Activated T-helper 1 cell treated with anti-CD3 and anti-CD28 coated beads, Interleukin-12 subunit alpha, Interleukin-12 subunit beta, Interleukin-2, Interleukin-4 antibody, amounts not matched to agents 30 ng/mL and 10 ng/mL and 1 ng/mL, durations not matched to agents 14 hours and 24 hours and 36 hours (primary cell): ENCODE results near the gene CDK15. TPM values are rescaled to one million over a fixed set of nuclear protein-coding genes. Genes with fewer than 3 reads are reported as not detected.
"Not testable (repeated sequence)": the region's sequence is repeated elsewhere in the genome, so short reads cannot be mapped to it uniquely, and the experiment has no call there.

ENCODE experiments used
- DNase-seq: peaks from one replicate; pipeline ENCODE4 v3.0.0; 2021; ENCODE audit warnings: low spot score
- H3K27ac Mint-ChIP-seq: one replicate; pipeline ENCODE4 v1.8.0; 2021; ENCODE audit warnings: mild to moderate bottlenecking, mixed read lengths
- H3K27me3 Mint-ChIP-seq: one replicate; pipeline ENCODE4 v1.8.0; 2022; ENCODE audit warnings: mild to moderate bottlenecking, moderate library complexity, mixed read lengths; ENCODE audit not compliant: insufficient read depth
- H3K36me3 Mint-ChIP-seq: one replicate; pipeline ENCODE4 v1.8.0; 2021; ENCODE audit warnings: low read depth, mixed read lengths
- H3K4me1 Mint-ChIP-seq: one replicate; pipeline ENCODE4 v1.8.0; 2021; ENCODE audit warnings: low read depth, mixed read lengths
- H3K4me3 Mint-ChIP-seq: one replicate; pipeline ENCODE4 v1.8.0; 2021; ENCODE audit warnings: mild to moderate bottlenecking, moderate library complexity, mixed read lengths
- H3K9me3 Mint-ChIP-seq: one replicate; pipeline ENCODE4 v1.8.0; 2021; ENCODE audit warnings: mixed read lengths
- intact Hi-C: fragments of 100-400 bp; cut with micrococcal nuclease; formaldehyde crosslinking; loops from one replicate; pipeline ENCODE4 v1.15.1; 2024
- total RNA-seq: library from RNA; stranded (reverse); gene quantifications from 2 replicates; pipeline ENCODE4 v1.2.3, GENCODE V29; 2022

CDK15 gene
- total RNA-seq, 1 donor from 2014 or later, result not detected

DNA sequence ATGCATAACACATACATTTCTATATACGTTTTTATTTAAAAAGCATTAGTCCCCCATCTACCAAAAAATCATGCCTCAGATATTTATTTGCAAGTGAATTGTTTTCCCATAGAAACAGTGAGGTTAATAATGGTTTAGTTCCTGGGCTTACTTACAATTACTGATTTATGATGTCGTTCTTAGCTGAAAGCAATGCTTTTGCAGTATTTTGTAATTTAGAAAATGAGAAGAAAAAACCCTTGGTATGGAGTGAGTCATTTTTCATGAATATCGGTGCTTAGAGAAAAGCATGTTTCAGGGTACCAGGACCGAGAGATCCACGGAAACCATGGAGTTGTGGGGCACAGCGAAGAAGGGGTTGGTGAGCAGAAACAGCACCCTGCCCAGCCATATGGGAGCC lies 12.0 kb upstream of the CDK15 start:
- Mint-ChIP-seq H3K27ac (no peak overlapping the region), H3K4me3 (no peak overlapping the region), H3K9me3 (no peaks in the 10 kb centered on the region), H3K27me3 (peaks cover 7% of the 10 kb centered on the region), H3K36me3 (no peaks in the 10 kb centered on the region), H3K4me1 (no peaks in the 10 kb centered on the region)
- intact Hi-C loops, result no loop called here
- no peak for DNase-seq

DNA sequence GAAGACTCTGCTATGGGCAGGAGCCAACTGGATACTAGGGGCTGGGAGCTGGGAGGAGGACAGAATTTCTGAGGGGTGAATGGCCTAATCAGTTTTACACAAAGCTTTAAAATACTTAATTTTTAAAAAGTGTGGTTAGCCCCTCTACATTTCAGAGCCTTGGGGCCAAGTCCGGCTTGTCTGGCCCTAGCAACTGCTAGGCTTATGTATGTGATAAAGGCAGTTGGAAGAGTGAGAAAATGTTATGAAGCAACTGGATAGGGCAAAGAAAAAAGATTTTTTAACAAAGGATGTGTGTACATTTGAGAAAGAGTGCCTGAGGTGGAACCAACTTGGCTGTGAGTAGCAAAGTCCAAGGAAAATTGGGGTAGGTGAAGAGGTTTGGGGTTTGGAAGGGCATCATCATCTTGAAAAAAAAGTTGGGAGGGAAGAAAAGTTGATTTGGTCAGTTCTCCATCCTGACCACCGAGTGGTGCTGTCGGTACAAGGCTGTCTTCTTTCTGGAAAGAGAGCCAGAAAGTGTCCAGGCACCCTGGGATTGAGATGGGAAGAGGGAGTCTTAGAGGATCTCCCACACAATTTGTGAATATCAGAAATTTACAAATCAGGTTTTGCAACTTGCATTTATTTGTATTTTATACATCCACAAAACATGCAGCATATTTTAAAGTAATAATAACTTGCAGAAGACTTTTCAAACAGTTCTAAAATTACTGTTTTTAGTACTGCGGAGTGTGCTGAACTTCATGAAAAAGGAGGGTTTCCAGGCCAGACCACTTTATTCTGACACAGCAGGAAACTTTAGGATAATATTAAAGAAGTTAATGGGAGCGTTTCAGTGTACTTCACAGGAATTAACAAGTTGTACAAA lies 10.5 kb upstream of the CDK15 start:
- Mint-ChIP-seq H3K36me3 (no peaks in the 10 kb centered on the region), H3K27ac (no peak overlapping the region), H3K4me3 (no peak overlapping the region), H3K4me1 (no peaks in the 10 kb centered on the region), H3K9me3 (no peaks in the 10 kb centered on the region), H3K27me3 (peaks cover 8% of the 10 kb centered on the region)
- intact Hi-C loops, result loop anchor here (5.0 kb wide), 1 partner anchor 381 kb away; no protein-coding TSS in a partner anchor
- DNase-seq, result no peak

DNA sequence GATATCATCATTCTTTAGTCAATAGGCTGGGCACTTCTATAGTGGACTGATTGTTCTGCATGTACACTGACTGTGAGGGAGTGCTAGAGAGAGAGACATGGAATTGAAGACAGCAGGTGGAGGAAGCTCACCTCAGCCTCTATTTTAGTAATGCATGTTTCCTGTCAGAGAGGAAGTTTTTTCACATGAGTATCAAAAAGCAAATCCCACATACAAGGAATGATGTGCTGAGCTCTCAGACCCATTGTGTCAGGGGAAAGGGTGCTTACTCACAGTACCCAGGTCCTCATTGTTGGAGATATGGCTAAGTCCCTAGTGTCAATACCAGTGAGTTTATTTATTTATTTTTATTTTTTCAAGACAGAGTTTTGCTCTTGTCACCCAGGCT lies 9.9 kb upstream of the CDK15 start:
- no peaks in the 10 kb centered on the region for H3K36me3 Mint-ChIP-seq
- H3K27me3 Mint-ChIP-seq, result peaks cover 8% of the 10 kb centered on the region
- H3K27ac Mint-ChIP-seq, result no peak overlapping the region
- intact Hi-C loops, result loop anchor here (5.0 kb wide), 1 partner anchor 381 kb away; no protein-coding TSS in a partner anchor
- H3K9me3 Mint-ChIP-seq, result no peaks in the 10 kb centered on the region
- H3K4me3 Mint-ChIP-seq, result no peak overlapping the region
- H3K4me1 Mint-ChIP-seq, result no peaks in the 10 kb centered on the region
- DNase-seq, result no peak

DNA sequence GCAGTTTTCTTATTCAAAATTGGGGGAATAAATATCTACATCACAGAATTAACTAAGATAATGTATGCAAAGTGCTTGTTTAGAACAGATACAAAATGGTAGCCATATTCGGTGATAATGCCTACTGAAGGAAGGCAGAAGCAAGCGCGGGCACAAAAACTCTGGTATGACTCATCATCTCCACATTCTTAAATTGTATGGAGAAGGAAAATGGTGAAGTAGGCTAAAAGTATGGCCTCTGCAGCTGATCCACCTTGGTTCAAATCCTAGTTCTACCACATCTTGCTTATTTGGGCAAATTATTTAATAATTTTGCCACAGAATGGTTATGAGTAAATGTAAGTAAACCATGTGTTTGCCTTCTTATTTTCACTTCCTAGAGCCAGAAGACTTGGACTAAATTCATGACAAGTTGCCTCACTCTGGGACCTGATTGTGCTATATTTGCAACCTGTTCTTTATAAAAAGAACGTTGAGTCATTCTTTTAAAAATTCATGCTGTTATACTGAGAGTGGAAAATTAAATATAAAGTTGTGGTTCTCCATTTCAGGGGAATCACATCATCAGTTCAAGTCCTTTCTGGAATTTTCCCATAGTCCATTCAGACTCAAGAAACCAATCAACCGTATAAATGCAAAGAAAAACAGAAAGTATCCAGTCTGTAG lies 9.0 kb upstream of the CDK15 start:
- no peak for DNase-seq
- Mint-ChIP-seq H3K27ac (no peak overlapping the region), H3K4me1 (no peaks in the 10 kb centered on the region), H3K27me3 (peaks cover 12% of the 10 kb centered on the region), H3K9me3 (no peaks in the 10 kb centered on the region), H3K4me3 (no peak overlapping the region), H3K36me3 (no peaks in the 10 kb centered on the region)
- intact Hi-C loops, result loop anchor here (5.0 kb wide), 1 partner anchor 380 kb away; no protein-coding TSS in a partner anchor

DNA sequence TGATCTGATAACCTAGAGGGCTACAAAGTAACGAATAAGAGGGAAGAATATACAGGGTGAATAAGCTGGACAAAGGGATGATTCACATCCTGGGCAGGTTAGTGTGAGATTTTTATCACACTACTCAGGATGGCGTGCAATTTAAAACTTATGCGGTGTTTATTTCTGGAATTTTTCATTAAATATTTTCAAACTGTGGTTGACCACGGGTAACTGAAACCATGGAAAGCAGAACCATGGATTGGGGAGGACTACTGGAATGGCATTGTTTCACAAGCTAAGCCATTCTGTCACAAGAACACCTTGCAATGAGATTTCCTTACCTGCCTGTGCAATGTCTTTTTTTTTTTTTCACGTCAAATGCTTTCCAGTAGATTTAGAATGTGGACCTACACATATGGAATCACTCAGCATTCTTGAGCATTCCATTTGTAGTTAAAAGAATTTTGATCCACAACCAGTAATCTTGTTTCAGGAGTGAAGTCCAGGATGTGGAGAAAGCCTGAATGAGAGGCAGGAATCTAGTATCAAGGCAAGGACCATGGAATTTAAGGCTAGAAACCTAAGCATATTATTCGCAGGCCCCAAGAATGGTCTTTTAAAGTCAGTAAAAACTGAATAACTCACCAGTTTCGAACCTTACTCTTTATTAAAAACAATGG lies 8.0 kb upstream of the CDK15 start:
- DNase-seq, result no peak
- H3K9me3 Mint-ChIP-seq, result no peaks in the 10 kb centered on the region
- no peaks in the 10 kb centered on the region for H3K4me1 Mint-ChIP-seq
- intact Hi-C loops, result loop anchor here (5.0 kb wide), 1 partner anchor 379 kb away; no protein-coding TSS in a partner anchor
- H3K27ac Mint-ChIP-seq, result no peak overlapping the region
- no peaks in the 10 kb centered on the region for H3K36me3 Mint-ChIP-seq
- no peak overlapping the region for H3K4me3 Mint-ChIP-seq
- H3K27me3 Mint-ChIP-seq, result peaks cover 15% of the 10 kb centered on the region

DNA sequence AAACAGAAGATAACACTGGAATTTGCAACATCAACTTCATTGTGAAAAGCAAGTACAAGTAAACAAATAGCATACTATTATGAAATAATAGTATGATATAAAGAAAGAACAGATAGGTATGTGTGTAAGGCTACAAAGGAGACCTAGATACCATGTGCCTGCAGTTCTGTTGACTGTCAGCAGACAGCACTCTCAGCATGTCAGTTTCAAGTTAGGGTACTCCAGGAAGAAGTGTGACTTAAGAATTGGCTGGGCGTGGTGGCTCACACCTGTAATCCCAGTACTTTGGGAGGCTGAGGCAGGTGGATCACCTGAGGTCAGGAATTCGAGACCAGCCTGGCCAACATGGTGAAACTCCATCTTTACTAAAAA lies 7.4 kb upstream of the CDK15 start:
- not testable (repeated sequence) for H3K9me3 Mint-ChIP-seq, H3K36me3 Mint-ChIP-seq, H3K27ac Mint-ChIP-seq, DNase-seq, H3K4me1 Mint-ChIP-seq, H3K4me3 Mint-ChIP-seq
- intact Hi-C loops, result loop anchor here (5.0 kb wide), 1 partner anchor 378 kb away; no protein-coding TSS in a partner anchor
- H3K27me3 Mint-ChIP-seq, result peaks cover 15% of the 10 kb centered on the region

DNA sequence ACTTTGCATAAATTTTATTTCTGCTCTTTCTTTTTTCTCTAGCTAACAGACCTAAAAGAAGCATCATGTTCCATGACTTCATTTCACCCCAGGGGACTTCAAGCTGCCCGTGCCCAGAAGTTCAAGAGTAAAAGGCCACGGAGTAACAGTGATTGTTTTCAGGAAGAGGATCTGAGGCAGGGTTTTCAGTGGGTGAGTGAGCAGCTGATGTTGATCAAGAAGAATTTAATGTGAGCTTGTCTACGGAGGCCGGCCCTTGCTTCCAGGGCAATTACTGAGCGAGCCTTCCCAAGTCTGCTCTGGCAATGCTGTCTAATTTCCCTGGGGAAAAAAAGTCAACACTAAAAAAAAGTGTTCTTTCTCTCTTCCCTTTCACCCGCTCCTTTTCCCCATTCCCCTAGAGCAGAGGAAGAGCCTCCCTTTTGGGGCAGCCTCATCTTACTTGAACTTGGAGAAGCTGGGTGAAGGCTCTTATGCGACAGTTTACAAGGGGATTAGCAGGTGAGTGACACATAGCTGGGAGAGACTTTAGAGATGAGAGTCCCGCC lies 1.2 kb downstream of the CDK15 start:
- intact Hi-C loops, result no loop called here
- Mint-ChIP-seq H3K9me3 (no peaks in the 10 kb centered on the region), H3K27ac (no peak overlapping the region), H3K36me3 (no peaks in the 10 kb centered on the region), H3K4me3 (no peak overlapping the region), H3K4me1 (no peaks in the 10 kb centered on the region), H3K27me3 (peaks cover 17% of the 10 kb centered on the region)
- no peak for DNase-seq

DNA sequence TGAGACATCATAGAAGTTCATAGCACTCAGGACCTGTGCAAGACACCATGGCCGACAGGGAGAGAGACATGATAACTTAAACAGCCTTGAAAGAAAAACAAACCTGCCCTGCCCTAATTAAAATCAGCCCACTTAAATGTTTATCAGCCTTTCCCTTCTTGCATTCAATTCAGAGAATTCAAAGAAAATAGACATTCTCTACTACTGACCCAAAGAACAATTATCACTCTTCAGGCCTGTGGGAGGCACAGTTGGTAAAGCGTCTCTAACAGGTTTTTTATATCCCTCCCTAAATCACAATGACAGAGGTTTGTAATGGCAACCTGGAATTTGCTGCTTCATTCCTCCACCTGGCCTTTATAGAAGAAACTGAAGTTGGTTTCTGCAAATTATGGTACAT lies 1.7 kb downstream of the CDK15 start:
- H3K4me1 Mint-ChIP-seq, result no peaks in the 10 kb centered on the region
- no peak overlapping the region for H3K4me3 Mint-ChIP-seq
- no peak for DNase-seq
- intact Hi-C loops, result no loop called here
- H3K27me3 Mint-ChIP-seq, result peaks cover 17% of the 10 kb centered on the region
- H3K9me3 Mint-ChIP-seq, result no peaks in the 10 kb centered on the region
- no peaks in the 10 kb centered on the region for H3K36me3 Mint-ChIP-seq
- no peak overlapping the region for H3K27ac Mint-ChIP-seq

DNA sequence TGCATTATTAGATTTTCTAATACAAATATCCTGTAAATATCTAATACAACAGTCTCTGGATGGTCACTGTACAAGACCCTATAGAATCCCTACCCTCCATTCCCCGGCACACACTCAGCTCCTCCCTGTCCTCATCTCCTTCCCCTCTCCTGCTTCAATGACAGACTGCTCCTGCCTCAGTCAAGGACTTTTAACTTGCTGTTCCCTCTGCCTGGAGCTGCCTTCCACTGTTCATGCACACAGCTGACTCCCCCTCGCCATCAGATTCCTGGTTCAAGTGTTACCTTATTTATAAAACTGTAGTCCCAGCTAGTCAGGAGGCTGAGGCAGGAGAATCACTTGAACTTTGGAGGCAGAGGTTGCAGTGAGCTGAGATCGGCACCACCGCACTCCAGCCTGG lies 3.3 kb downstream of the CDK15 start:
- no peak for DNase-seq
- no peaks in the 10 kb centered on the region for H3K36me3 Mint-ChIP-seq
- H3K27ac Mint-ChIP-seq, result no peak overlapping the region
- no peaks in the 10 kb centered on the region for H3K9me3 Mint-ChIP-seq
- H3K4me3 Mint-ChIP-seq, result no peak overlapping the region
- intact Hi-C loops, result no loop called here
- H3K27me3 Mint-ChIP-seq, result peaks cover 20% of the 10 kb centered on the region
- H3K4me1 Mint-ChIP-seq, result no peaks in the 10 kb centered on the region

DNA sequence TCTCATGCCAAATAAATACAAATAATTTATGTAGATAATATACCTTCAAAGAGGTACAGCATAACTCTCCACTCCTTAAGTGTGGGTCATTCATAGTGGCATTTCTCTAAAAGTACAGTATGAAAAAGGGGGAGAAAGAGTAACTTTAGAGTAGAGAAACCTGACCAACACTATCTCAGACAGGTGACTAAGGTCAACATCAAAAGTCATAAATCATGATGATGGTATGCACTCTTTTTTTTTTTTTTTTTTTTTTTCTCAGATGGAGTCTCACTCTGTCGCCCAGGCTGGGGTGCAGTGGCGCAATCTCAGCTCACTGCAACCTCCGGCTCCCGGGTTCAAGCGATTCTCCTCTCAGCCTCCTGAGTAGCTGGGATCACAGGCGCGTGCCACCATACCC lies 4.3 kb downstream of the CDK15 start:
- DNase-seq, H3K4me3 Mint-ChIP-seq, H3K36me3 Mint-ChIP-seq, intact Hi-C loops, H3K9me3 Mint-ChIP-seq, H3K27ac Mint-ChIP-seq, H3K4me1 Mint-ChIP-seq: not testable (repeated sequence)
- peaks cover 20% of the 10 kb centered on the region for H3K27me3 Mint-ChIP-seq

DNA sequence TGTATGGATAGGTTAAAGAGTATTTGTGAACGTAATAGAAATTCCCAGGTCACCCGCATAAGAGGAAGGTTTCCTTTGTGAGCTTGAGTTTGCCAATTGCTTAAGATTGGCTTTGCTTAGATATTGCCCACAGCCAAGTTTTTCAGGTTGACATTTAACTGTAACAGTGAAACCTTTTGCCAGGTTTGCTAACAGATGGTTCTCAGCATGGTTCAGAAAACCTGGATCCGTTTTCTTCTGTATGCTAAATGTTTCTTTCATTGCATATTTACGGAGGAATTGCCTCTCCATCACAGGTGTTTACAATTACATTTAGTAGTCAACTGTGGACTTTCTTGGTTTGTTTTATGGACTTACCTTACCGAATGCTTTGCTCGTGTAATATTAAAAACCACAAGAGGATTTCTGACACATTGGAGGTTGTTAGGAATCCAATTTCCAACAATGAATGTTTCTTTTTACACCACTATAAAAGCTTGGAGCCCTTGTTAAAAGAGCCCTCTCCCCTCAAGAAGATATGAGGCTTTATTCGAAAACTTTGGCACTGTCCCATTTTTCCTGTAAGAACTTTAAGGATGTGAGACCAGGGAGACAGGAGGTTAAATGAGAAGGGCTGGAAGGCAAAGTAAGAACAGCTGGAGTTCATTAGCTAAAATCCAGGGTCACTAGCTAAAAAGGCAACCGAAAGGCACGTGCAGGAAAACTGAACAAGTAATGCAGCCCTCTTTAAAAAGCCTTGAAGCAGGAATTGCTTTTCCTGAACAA lies 7.8 kb downstream of the CDK15 start:
- intact Hi-C loops, result no loop called here
- Mint-ChIP-seq H3K4me1 (no peaks in the 10 kb centered on the region), H3K9me3 (no peaks in the 10 kb centered on the region), H3K4me3 (no peak overlapping the region), H3K27ac (no peak overlapping the region), H3K36me3 (no peaks in the 10 kb centered on the region), H3K27me3 (peaks cover 19% of the 10 kb centered on the region)
- no peak for DNase-seq
